Skeletal muscle satellite cell (primary cell): ENCODE measurements around the gene FRMD4A.

Experiments used
- H3K27me3 ChIP-seq: 2 replicates; pipeline ENCODE4 v1.7.0; 2013; ENCODE audit warnings: low read length; ENCODE audit not compliant: control insufficient read depth, insufficient read depth
- H3K36me3 ChIP-seq: 2 replicates; pipeline ENCODE4 v1.7.0; 2013; ENCODE audit warnings: mild to moderate bottlenecking, control low read depth, low read length; ENCODE audit not compliant: insufficient read depth
- H3K4me1 ChIP-seq: 2 replicates; pipeline ENCODE4 v1.7.0; 2013; ENCODE audit warnings: low read length; ENCODE audit not compliant: control insufficient read depth, insufficient read depth
- H3K4me2 ChIP-seq: 2 replicates; pipeline ENCODE4 v1.7.0; 2013; ENCODE audit warnings: mild to moderate bottlenecking, low read length
- H3K4me3 ChIP-seq: 2 replicates; pipeline ENCODE4 v1.7.0; 2013; ENCODE audit warnings: low read length
- H3K9ac ChIP-seq: 2 replicates; pipeline ENCODE4 v1.7.0; 2013; ENCODE audit warnings: mild to moderate bottlenecking, low read depth, low read length, moderate library complexity
- H3K9me3 ChIP-seq: replicated peaks from 2 replicates; pipeline ENCODE4 v1.7.0; 2013; ENCODE audit warnings: mild to moderate bottlenecking, control low read depth, low read length

The FRMD4A gene

GRCh38 chr10:13853854-13854253 lies 476.9 kb downstream of the FRMD4A start:
- no peaks in the 10 kb centered on the region for H3K4me1 ChIP-seq
- no peak overlapping the region for H3K4me3 ChIP-seq
- no peaks in the 10 kb centered on the region for H3K27me3 ChIP-seq
- H3K36me3 ChIP-seq = no peaks in the 10 kb centered on the region
- no peak overlapping the region for H3K9ac ChIP-seq
- no peak overlapping the region for H3K4me2 ChIP-seq
- H3K9me3 ChIP-seq = no peaks in the 10 kb centered on the region

GRCh38 chr10:13852872-13853271 lies 477.9 kb downstream of the FRMD4A start:
- Histone ChIP-seq H3K9ac (no peak overlapping the region), H3K27me3 (no peaks in the 10 kb centered on the region), H3K4me3 (no peak overlapping the region)

GRCh38 chr10:13851906-13852305 lies 478.8 kb downstream of the FRMD4A start:
- Histone ChIP-seq H3K27me3 (no peaks in the 10 kb centered on the region), H3K9me3 (no peaks in the 10 kb centered on the region), H3K4me1 (no peaks in the 10 kb centered on the region), H3K9ac (no peak overlapping the region), H3K36me3 (no peaks in the 10 kb centered on the region), H3K4me3 (no peak overlapping the region), H3K4me2 (no peak overlapping the region)

More at GRCh38 chr10:13852872-13853271, 477.9 kb downstream of the FRMD4A start:
- H3K36me3 ChIP-seq = no peaks in the 10 kb centered on the region
- H3K4me1 ChIP-seq = no peaks in the 10 kb centered on the region
- H3K9me3 ChIP-seq = no peaks in the 10 kb centered on the region
- no peak overlapping the region for H3K4me2 ChIP-seq

GRCh38 chr10:13848520-13849445 lies 481.9 kb downstream of the FRMD4A start:
- no peaks in the 10 kb centered on the region for H3K27me3 ChIP-seq
- H3K4me2 ChIP-seq = no peak overlapping the region
- no peaks in the 10 kb centered on the region for H3K36me3 ChIP-seq
- H3K9me3 ChIP-seq = no peaks in the 10 kb centered on the region
- no peak overlapping the region for H3K9ac ChIP-seq
- H3K4me1 ChIP-seq = no peaks in the 10 kb centered on the region
- H3K4me3 ChIP-seq = no peak overlapping the region

GRCh38 chr10:13847201-13847631 lies 483.5 kb downstream of the FRMD4A start:
- Histone ChIP-seq H3K9me3 (no peaks in the 10 kb centered on the region), H3K4me1 (no peaks in the 10 kb centered on the region), H3K36me3 (no peaks in the 10 kb centered on the region), H3K27me3 (no peaks in the 10 kb centered on the region), H3K9ac (no peak overlapping the region), H3K4me3 (no peak overlapping the region), H3K4me2 (no peak overlapping the region)

- Histone ChIP-seq H3K27me3 (no peaks in the 10 kb centered on the region), H3K4me1 (no peaks in the 10 kb centered on the region), H3K9me3 (no peaks in the 10 kb centered on the region), H3K4me3 (no peak overlapping the region), H3K4me2 (no peak overlapping the region), H3K9ac (no peak overlapping the region), H3K36me3 (no peaks in the 10 kb centered on the region)
Observed at GRCh38 chr10:13845897-13846296, 484.8 kb downstream of the FRMD4A start.

- Histone ChIP-seq H3K9me3 (no peaks in the 10 kb centered on the region), H3K4me1 (peaks cover 8% of the 10 kb centered on the region), H3K4me3 (no peak overlapping the region), H3K36me3 (no peaks in the 10 kb centered on the region), H3K9ac (no peak overlapping the region), H3K27me3 (no peaks in the 10 kb centered on the region), H3K4me2 (no peak overlapping the region)
Observed at GRCh38 chr10:13844651-13845050, 486.1 kb downstream of the FRMD4A start.

GRCh38 chr10:13842117-13842516 lies 488.6 kb downstream of the FRMD4A start:
- Histone ChIP-seq H3K9ac (no peak overlapping the region), H3K4me3 (no peak overlapping the region), H3K27me3 (no peaks in the 10 kb centered on the region), H3K4me2 (no peak overlapping the region), H3K36me3 (no peaks in the 10 kb centered on the region), H3K9me3 (no peaks in the 10 kb centered on the region), H3K4me1 (peaks cover 14% of the 10 kb centered on the region)

- peak overlapping the region; percentile 29 for H3K9ac ChIP-seq
- H3K27me3 ChIP-seq = no peaks in the 10 kb centered on the region
- H3K4me3 ChIP-seq = no peak overlapping the region
Observed at GRCh38 chr10:13840036-13840435, 490.7 kb downstream of the FRMD4A start.

GRCh38 chr10:13839430-13839990 lies 491.2 kb downstream of the FRMD4A start:
- peak overlapping the region; percentile 35 for H3K4me2 ChIP-seq
- H3K9me3 ChIP-seq = no peaks in the 10 kb centered on the region
- no peak overlapping the region for H3K4me3 ChIP-seq
- no peaks in the 10 kb centered on the region for H3K36me3 ChIP-seq
- H3K9ac ChIP-seq = no peak overlapping the region
- no peaks in the 10 kb centered on the region for H3K27me3 ChIP-seq
- peaks cover 24% of the 10 kb centered on the region for H3K4me1 ChIP-seq

More at GRCh38 chr10:13840036-13840435, 490.7 kb downstream of the FRMD4A start:
- Histone ChIP-seq H3K36me3 (no peaks in the 10 kb centered on the region), H3K9me3 (no peaks in the 10 kb centered on the region), H3K4me1 (peaks cover 18% of the 10 kb centered on the region), H3K4me2 (peak overlapping the region; percentile 20)

GRCh38 chr10:13839030-13839429 lies 491.7 kb downstream of the FRMD4A start:
- Histone ChIP-seq H3K4me1 (peaks cover 28% of the 10 kb centered on the region), H3K27me3 (no peaks in the 10 kb centered on the region), H3K4me2 (no peak overlapping the region), H3K9me3 (no peaks in the 10 kb centered on the region), H3K36me3 (no peaks in the 10 kb centered on the region), H3K9ac (no peak overlapping the region), H3K4me3 (no peak overlapping the region)
